ENCODE data around the gene TAF5L.
A peak's percentile ranks its signal among the peaks of the same experiment; 100 is the strongest.
"Not testable (repeated sequence)": the region's sequence is repeated elsewhere in the genome, so short reads cannot be mapped to it uniquely, and the experiment has no call there.

The TAF5L gene

GRCh38 chr1:229642970-229643369 lies 17.0 kb upstream of the TAF5L start:
- DNase-seq: no peak

GRCh38 chr1:229642376-229642775 lies 16.5 kb upstream of the TAF5L start:
- no peak for DNase-seq

- no peak for DNase-seq
These were observed 15.4 kb upstream of the TAF5L start for GRCh38 chr1:229641306-229641705.

GRCh38 chr1:229640455-229640854 lies 14.5 kb upstream of the TAF5L start:
- no peak for DNase-seq

- DNase-seq: no peak
These were observed 11.8 kb upstream of the TAF5L start for GRCh38 chr1:229637746-229638145.

- no peak for DNase-seq
These were observed 10.1 kb upstream of the TAF5L start for GRCh38 chr1:229636042-229636441.

GRCh38 chr1:229631966-229632365 lies 6.0 kb upstream of the TAF5L start:
- no peak for DNase-seq

- DNase-seq: no peak
These were observed 5.2 kb upstream of the TAF5L start for GRCh38 chr1:229631148-229631547.

- no peak for DNase-seq
These were observed 3.3 kb upstream of the TAF5L start for GRCh38 chr1:229629261-229629660.

- no peak for DNase-seq
These were observed 1.1 kb upstream of the TAF5L start for GRCh38 chr1:229627003-229627402.

GRCh38 chr1:229625071-229625914 lies 629 bp downstream of the TAF5L start:
- peak in 30 of 56 donors; percentile 17 to 79 (median 44) for DNase-seq

GRCh38 chr1:229624521-229625070 lies 1.3 kb downstream of the TAF5L start:
- DNase-seq: no peak

GRCh38 chr1:229623838-229624237 lies 2.1 kb downstream of the TAF5L start:
- no peak for DNase-seq

- no peak for DNase-seq
These were observed 2.7 kb downstream of the TAF5L start for GRCh38 chr1:229623225-229623624.

- not testable (repeated sequence) for DNase-seq
These were observed 3.2 kb downstream of the TAF5L start for GRCh38 chr1:229622641-229623120.

- no peak for DNase-seq
These were observed 4.3 kb downstream of the TAF5L start for GRCh38 chr1:229621663-229622062.

GRCh38 chr1:229620876-229621275 lies 5.0 kb downstream of the TAF5L start:
- no peak for DNase-seq

GRCh38 chr1:229619614-229620013 lies 6.3 kb downstream of the TAF5L start:
- DNase-seq: no peak

GRCh38 chr1:229619002-229619401 lies 6.9 kb downstream of the TAF5L start:
- no peak for DNase-seq

- DNase-seq: no peak
These were observed 8.4 kb downstream of the TAF5L start for GRCh38 chr1:229617351-229618100.

GRCh38 chr1:229614701-229615100 lies 11.2 kb downstream of the TAF5L start:
- DNase-seq: no peak

GRCh38 chr1:229613938-229614337 lies 12.0 kb downstream of the TAF5L start:
- DNase-seq: no peak

Measured in amygdala (tissue), 56 donors.